HEK293 (cell line): ENCODE data around the gene THSD4.

Source experiments
- CTCF ChIA-PET: fragments of 350-600 bp; formaldehyde crosslinking; extraction: SDS; loops from one replicate; lab custom pipeline; 2021; ENCODE audit warnings: antibody characterized with exemption; lab: Yijun Ruan, JAX
- POLR2A ChIA-PET: fragments of 300-600 bp; formaldehyde crosslinking; extraction: SDS; loops from one replicate; lab custom pipeline; 2020; ENCODE audit warnings: antibody characterized with exemption, inconsistent platforms; lab: Yijun Ruan, JAX
- H3K27ac ChIP-seq: fragments of 200-500 bp; sonication (Bioruptor generic); 2 replicates; pipeline ENCODE4 v1.5.1; 2014; ENCODE audit warnings: low read depth, low read length, control low read depth, inconsistent platforms; ENCODE audit errors: extremely low read depth
- H3K36me3 ChIP-seq, 2 experiments: fragments of 200-500 bp in 1 of 2; sonication (Bioruptor generic) in 1 of 2; 1 replicate in 1 of 2; 2 replicates in 1 of 2; pipeline ENCODE4 v1.5.1; 2014 to 2017; ENCODE audit warnings: inconsistent platforms in 2 of 2, low read length in 2 of 2; ENCODE audit not compliant: control insufficient read depth in 2 of 2, insufficient read depth in 1 of 2
- H3K4me1 ChIP-seq: fragments of 200-500 bp; sonication (Bioruptor generic); 2 replicates; pipeline ENCODE4 v1.5.1; 2014; ENCODE audit warnings: mild to moderate bottlenecking, low read length, inconsistent platforms; ENCODE audit not compliant: control insufficient read depth, insufficient read depth
- H3K4me3 ChIP-seq: 2 replicates; pipeline ENCODE4 v1.5.1; 2011; ENCODE audit warnings: low read depth, mild to moderate bottlenecking, control low read depth, low read length, moderate library complexity
- H3K9me3 ChIP-seq: fragments of 200-500 bp; sonication (Bioruptor generic); 2 replicates; pipeline ENCODE4 v1.5.1; 2014; ENCODE audit warnings: low read depth, low read length, inconsistent platforms; ENCODE audit not compliant: control insufficient read depth, insufficient read depth
- REPIN1 ChIP-seq: fragments of 450-650 bp; formaldehyde crosslinking; IDR thresholded peaks from 2 replicates; pipeline ENCODE4 v1.5.1; 2017; ENCODE audit warnings: missing biosample characterization, missing genetic modification characterization, low read depth
- SALL2 ChIP-seq: fragments of 450-650 bp; formaldehyde crosslinking; IDR thresholded peaks from 2 replicates; pipeline ENCODE4 v1.5.0; 2017; ENCODE audit warnings: missing biosample characterization, mild to moderate bottlenecking, missing genetic modification characterization, borderline replicate concordance
- ZNF112 ChIP-seq: fragments of 450-650 bp; formaldehyde crosslinking; IDR thresholded peaks from 2 replicates; pipeline ENCODE4 v1.5.0; 2017; ENCODE audit warnings: missing biosample characterization, missing genetic modification characterization
- ZNF114 ChIP-seq: fragments of 450-650 bp; formaldehyde crosslinking; IDR thresholded peaks from 2 replicates; pipeline ENCODE4 v1.5.0; 2017; ENCODE audit warnings: missing biosample characterization, missing genetic modification characterization
- ZNF121 ChIP-seq: fragments of 450-650 bp; formaldehyde crosslinking; IDR thresholded peaks from 2 replicates; pipeline ENCODE4 v1.5.1; 2016; ENCODE audit warnings: missing biosample characterization, missing genetic modification characterization
- ZNF132 ChIP-seq: fragments of 450-650 bp; formaldehyde crosslinking; IDR thresholded peaks from 2 replicates; pipeline ENCODE4 v1.5.1; 2017; ENCODE audit warnings: missing biosample characterization, missing genetic modification characterization, borderline replicate concordance
- ZNF133 ChIP-seq: fragments of 450-650 bp; formaldehyde crosslinking; IDR thresholded peaks from 2 replicates; pipeline ENCODE4 v1.5.1; 2016; ENCODE audit warnings: missing biosample characterization, missing genetic modification characterization
- ZNF146 ChIP-seq: fragments of 450-650 bp; formaldehyde crosslinking; IDR thresholded peaks from 2 replicates; pipeline ENCODE4 v1.5.1; 2016; ENCODE audit warnings: missing biosample characterization, missing genetic modification characterization
- ZNF169 ChIP-seq: fragments of 450-650 bp; formaldehyde crosslinking; IDR thresholded peaks from 2 replicates; pipeline ENCODE4 v1.5.1; 2016; ENCODE audit warnings: missing biosample characterization, missing genetic modification characterization
- ZNF302 ChIP-seq: fragments of 450-650 bp; formaldehyde crosslinking; IDR thresholded peaks from 2 replicates; pipeline ENCODE4 v1.5.1; 2016; ENCODE audit warnings: missing biosample characterization, missing genetic modification characterization, low read depth
- ZNF335 ChIP-seq: fragments of 450-650 bp; formaldehyde crosslinking; conservative IDR thresholded peaks from 2 replicates; pipeline ENCODE4 v1.5.1; 2016; ENCODE audit warnings: missing biosample characterization, missing genetic modification characterization
- ZNF350 ChIP-seq: fragments of 450-650 bp; formaldehyde crosslinking; IDR thresholded peaks from 2 replicates; pipeline ENCODE4 v1.5.0; 2017; ENCODE audit warnings: missing biosample characterization, mild to moderate bottlenecking, missing genetic modification characterization
- ZNF548 ChIP-seq: fragments of 450-650 bp; formaldehyde crosslinking; IDR thresholded peaks from 2 replicates; pipeline ENCODE4 v1.5.1; 2016; ENCODE audit warnings: missing biosample characterization, missing genetic modification characterization
- ZNF558 ChIP-seq: fragments of 450-650 bp; formaldehyde crosslinking; IDR thresholded peaks from 2 replicates; pipeline ENCODE4 v1.5.1; 2016; ENCODE audit warnings: missing biosample characterization, missing genetic modification characterization
- ZNF843 ChIP-seq: fragments of 450-650 bp; formaldehyde crosslinking; IDR thresholded peaks from 2 replicates; pipeline ENCODE4 v1.5.1; 2016; ENCODE audit warnings: missing biosample characterization, missing genetic modification characterization
- TF ChIP-seq, protein P1 (sequence below): fragments of 450-650 bp; formaldehyde crosslinking; IDR thresholded peaks from 2 replicates; pipeline ENCODE4 v1.5.0; 2017; ENCODE audit warnings: missing biosample characterization, missing genetic modification characterization, borderline replicate concordance
- TF ChIP-seq, protein P2 (sequence below): fragments of 450-650 bp; formaldehyde crosslinking; IDR thresholded peaks from 2 replicates; pipeline ENCODE4 v1.5.1; 2016; ENCODE audit warnings: missing biosample characterization, missing genetic modification characterization
- TF ChIP-seq, protein P3 (sequence below): fragments of 450-650 bp; formaldehyde crosslinking; IDR thresholded peaks from 2 replicates; pipeline ENCODE4 v1.5.1; 2016; ENCODE audit warnings: missing biosample characterization, missing genetic modification characterization
- TF ChIP-seq, protein P4 (sequence below): fragments of 450-650 bp; formaldehyde crosslinking; IDR thresholded peaks from 2 replicates; pipeline ENCODE4 v1.5.1; 2016; ENCODE audit warnings: missing biosample characterization, missing genetic modification characterization
- TF ChIP-seq, protein P5 (sequence below): fragments of 450-650 bp; formaldehyde crosslinking; IDR thresholded peaks from 2 replicates; pipeline ENCODE4 v1.5.1; 2017; ENCODE audit warnings: missing biosample characterization, missing genetic modification characterization
- TF ChIP-seq, protein P6 (sequence below): fragments of 450-650 bp; formaldehyde crosslinking; IDR thresholded peaks from 2 replicates; pipeline ENCODE4 v1.5.1; 2016; ENCODE audit warnings: missing biosample characterization, missing genetic modification characterization

The THSD4 gene

DNA sequence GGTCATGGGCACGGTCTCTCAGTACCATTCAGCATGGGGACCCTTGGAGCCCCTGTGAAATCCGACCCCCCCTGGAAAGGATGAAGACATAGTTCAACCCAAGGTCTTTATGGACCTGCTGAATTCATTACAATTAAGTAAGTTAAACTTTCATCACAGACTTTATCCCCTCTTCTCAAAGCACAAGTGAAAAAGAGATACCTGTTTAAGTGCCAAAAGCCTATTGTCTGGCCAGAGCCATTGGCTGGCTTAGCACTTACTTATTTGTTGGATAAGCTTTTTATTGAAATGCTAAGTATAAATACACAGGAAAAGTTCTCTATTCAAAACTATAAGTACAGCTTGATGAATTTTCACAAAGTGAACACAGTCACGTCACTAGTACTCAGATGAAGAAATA, 566.7 kb downstream of the THSD4 start:
- no peak for TF ChIP-seq ZNF302
- TF ChIP-seq ZNF558 (tag by site-specific recombination): no peak
- no peak for TF ChIP-seq ZNF133 (tag by site-specific recombination)
- TF ChIP-seq, protein P1, sequence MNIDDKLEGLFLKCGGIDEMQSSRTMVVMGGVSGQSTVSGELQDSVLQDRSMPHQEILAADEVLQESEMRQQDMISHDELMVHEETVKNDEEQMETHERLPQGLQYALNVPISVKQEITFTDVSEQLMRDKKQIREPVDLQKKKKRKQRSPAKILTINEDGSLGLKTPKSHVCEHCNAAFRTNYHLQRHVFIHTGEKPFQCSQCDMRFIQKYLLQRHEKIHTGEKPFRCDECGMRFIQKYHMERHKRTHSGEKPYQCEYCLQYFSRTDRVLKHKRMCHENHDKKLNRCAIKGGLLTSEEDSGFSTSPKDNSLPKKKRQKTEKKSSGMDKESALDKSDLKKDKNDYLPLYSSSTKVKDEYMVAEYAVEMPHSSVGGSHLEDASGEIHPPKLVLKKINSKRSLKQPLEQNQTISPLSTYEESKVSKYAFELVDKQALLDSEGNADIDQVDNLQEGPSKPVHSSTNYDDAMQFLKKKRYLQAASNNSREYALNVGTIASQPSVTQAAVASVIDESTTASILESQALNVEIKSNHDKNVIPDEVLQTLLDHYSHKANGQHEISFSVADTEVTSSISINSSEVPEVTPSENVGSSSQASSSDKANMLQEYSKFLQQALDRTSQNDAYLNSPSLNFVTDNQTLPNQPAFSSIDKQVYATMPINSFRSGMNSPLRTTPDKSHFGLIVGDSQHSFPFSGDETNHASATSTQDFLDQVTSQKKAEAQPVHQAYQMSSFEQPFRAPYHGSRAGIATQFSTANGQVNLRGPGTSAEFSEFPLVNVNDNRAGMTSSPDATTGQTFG: no peak
- TF ChIP-seq, protein P2, sequence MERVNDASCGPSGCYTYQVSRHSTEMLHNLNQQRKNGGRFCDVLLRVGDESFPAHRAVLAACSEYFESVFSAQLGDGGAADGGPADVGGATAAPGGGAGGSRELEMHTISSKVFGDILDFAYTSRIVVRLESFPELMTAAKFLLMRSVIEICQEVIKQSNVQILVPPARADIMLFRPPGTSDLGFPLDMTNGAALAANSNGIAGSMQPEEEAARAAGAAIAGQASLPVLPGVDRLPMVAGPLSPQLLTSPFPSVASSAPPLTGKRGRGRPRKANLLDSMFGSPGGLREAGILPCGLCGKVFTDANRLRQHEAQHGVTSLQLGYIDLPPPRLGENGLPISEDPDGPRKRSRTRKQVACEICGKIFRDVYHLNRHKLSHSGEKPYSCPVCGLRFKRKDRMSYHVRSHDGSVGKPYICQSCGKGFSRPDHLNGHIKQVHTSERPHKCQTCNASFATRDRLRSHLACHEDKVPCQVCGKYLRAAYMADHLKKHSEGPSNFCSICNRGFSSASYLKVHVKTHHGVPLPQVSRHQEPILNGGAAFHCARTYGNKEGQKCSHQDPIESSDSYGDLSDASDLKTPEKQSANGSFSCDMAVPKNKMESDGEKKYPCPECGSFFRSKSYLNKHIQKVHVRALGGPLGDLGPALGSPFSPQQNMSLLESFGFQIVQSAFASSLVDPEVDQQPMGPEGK: no peak
- no peak for TF ChIP-seq ZNF114 (tag by site-specific recombination)
- TF ChIP-seq ZNF121 (tag by site-specific recombination): no peak
- no peak for TF ChIP-seq ZNF146
- TF ChIP-seq ZNF169 (tag by site-specific recombination): no peak
- no peak for TF ChIP-seq ZNF350 (tag by site-specific recombination)
- no peak for TF ChIP-seq ZNF112 (tag by site-specific recombination)
- TF ChIP-seq, protein P3, sequence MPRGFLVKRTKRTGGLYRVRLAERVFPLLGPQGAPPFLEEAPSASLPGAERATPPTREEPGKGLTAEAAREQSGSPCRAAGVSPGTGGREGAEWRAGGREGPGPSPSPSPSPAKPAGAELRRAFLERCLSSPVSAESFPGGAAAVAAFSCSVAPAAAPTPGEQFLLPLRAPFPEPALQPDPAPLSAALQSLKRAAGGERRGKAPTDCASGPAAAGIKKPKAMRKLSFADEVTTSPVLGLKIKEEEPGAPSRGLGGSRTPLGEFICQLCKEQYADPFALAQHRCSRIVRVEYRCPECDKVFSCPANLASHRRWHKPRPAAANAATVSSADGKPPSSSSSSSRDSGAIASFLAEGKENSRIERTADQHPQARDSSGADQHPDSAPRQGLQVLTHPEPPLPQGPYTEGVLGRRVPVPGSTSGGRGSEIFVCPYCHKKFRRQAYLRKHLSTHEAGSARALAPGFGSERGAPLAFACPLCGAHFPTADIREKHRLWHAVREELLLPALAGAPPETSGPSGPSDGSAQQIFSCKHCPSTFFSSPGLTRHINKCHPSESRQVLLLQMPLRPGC (tag by site-specific recombination): no peak
- TF ChIP-seq ZNF335 (tag by site-specific recombination): no peak
- TF ChIP-seq ZNF843 (tag by site-specific recombination): no peak
- TF ChIP-seq, protein P4, sequence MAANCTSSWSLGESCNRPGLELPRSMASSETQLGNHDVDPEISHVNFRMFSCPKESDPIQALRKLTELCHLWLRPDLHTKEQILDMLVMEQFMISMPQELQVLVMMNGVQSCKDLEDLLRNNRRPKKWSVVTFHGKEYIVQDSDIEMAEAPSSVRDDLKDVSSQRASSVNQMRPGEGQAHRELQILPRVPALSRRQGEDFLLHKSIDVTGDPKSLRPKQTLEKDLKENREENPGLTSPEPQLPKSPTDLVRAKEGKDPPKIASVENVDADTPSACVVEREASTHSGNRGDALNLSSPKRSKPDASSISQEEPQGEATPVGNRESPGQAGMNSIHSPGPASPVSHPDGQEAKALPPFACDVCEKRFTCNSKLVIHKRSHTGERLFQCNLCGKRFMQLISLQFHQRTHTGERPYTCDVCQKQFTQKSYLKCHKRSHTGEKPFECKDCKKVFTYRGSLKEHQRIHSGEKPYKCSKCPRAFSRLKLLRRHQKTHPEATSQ (tag by site-specific recombination): no peak
- no peak for TF ChIP-seq ZNF548 (tag by site-specific recombination)
- no peak for TF ChIP-seq REPIN1 (tag by site-specific recombination)
- no peak for TF ChIP-seq ZNF132
- no peak overlapping the region for H3K27ac ChIP-seq
- no peaks in the 10 kb centered on the region for H3K9me3 ChIP-seq
- ChIA-PET POLR2A (no interaction called here), CTCF (interaction anchor here (0.6 kb wide), 1 partner anchor 174 kb away, joined by 3 read pairs; no protein-coding TSS in a partner anchor)
- no peaks in the 10 kb centered on the region for H3K36me3 ChIP-seq
- peaks cover 18% of the 10 kb centered on the region for H3K4me1 ChIP-seq
- H3K4me3 ChIP-seq: no peak overlapping the region

DNA sequence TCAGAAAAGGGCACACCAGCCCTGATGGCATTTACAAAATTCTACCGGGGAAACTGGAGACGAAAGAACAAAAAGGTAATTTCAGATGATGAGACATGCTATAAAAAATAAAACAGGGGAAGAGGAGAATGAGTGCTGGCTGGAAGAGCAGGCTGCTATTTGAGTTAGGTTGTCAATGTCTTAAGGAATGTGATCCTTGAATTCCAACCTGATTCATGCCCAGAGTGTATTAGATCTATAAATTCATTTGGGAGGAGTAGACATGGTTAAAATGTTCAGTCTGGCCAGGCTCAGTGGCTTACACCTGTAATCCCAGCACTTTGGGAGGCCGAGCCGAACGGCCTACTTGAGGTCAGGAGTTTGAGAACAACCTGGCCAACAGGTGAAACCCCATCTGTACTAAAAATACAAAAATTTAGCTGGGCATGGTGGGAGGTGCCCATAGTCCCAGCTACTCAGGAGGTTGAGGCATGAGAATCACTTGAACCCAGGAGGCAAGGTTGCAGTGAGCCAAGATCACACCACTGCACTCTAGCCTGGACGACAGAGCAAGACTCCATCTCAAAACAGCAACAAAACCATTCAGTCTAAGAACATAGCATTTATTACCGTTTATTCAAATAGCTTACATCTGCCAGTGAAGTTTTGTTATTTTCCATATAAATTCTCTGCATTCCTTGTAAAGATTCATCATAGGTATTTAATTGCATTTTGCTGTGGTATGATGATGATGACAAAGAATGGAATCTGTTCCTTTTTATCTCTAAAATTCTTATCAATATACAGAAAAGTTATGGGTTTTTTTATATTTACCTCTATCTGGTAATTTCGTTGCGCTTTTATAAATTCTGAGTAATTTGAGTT, 568.4 kb downstream of the THSD4 start:
- H3K4me1 ChIP-seq: peaks cover 3% of the 10 kb centered on the region
- CTCF ChIA-PET: no interaction called here
- POLR2A ChIA-PET: no interaction called here
- no peak overlapping the region for H3K27ac ChIP-seq
- H3K36me3 ChIP-seq: no peaks in the 10 kb centered on the region
- H3K4me3 ChIP-seq: no peak overlapping the region
- no peaks in the 10 kb centered on the region for H3K9me3 ChIP-seq
- TF ChIP-seq, protein P5, sequence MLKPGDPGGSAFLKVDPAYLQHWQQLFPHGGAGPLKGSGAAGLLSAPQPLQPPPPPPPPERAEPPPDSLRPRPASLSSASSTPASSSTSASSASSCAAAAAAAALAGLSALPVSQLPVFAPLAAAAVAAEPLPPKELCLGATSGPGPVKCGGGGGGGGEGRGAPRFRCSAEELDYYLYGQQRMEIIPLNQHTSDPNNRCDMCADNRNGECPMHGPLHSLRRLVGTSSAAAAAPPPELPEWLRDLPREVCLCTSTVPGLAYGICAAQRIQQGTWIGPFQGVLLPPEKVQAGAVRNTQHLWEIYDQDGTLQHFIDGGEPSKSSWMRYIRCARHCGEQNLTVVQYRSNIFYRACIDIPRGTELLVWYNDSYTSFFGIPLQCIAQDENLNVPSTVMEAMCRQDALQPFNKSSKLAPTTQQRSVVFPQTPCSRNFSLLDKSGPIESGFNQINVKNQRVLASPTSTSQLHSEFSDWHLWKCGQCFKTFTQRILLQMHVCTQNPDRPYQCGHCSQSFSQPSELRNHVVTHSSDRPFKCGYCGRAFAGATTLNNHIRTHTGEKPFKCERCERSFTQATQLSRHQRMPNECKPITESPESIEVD (tag by site-specific recombination): no peak
- TF ChIP-seq SALL2 (tag by site-specific recombination): no peak
- TF ChIP-seq, protein P6, sequence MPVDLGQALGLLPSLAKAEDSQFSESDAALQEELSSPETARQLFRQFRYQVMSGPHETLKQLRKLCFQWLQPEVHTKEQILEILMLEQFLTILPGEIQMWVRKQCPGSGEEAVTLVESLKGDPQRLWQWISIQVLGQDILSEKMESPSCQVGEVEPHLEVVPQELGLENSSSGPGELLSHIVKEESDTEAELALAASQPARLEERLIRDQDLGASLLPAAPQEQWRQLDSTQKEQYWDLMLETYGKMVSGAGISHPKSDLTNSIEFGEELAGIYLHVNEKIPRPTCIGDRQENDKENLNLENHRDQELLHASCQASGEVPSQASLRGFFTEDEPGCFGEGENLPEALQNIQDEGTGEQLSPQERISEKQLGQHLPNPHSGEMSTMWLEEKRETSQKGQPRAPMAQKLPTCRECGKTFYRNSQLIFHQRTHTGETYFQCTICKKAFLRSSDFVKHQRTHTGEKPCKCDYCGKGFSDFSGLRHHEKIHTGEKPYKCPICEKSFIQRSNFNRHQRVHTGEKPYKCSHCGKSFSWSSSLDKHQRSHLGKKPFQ: no peak
